ENCODE results near the gene RIPOR2. TPM values are rescaled to one million over a fixed set of nuclear protein-coding genes. Genes with fewer than 3 reads are reported as not detected.

The RIPOR2 gene
- total and polyA plus RNA-seq, 10 of the 15 experiments (the other 5 are each of a cell fraction or from before 2014, with no cell fraction given): 22.2 to 48.2 (median 34.7) TPM

DNA sequence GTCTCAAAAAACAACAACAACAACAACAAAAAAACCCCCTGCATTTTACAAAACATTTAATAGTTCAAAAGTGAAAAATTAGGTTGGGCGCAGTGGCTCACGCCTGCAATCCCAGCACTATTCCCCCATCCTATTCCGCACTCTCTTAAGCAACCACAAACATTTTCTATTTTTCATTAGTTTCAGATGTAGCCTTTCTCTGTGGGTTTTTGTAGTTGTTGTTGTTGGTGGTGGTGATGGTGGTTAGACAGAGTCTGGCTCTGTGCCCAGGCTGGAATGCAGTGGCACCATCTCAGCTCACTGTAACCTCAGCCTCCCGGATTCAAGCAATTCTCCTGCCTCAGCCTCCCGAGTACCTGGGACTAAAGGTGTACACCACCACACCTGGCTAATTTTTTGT is 167.4 kb downstream of the RIPOR2 start:
- Histone ChIP-seq H3K27me3 (replicated peaks in 1 of 2; ENCODE audit: control insufficient read depth in 2 of 2, insufficient read depth in 2 of 2, low read length in 1 of 2) (no peaks in the 10 kb centered on the region), H3K9me3 (replicated peaks; ENCODE audit: control insufficient read depth, insufficient read depth, low read length) (no peaks in the 10 kb centered on the region), H3K4me2 (ENCODE audit: control insufficient read depth, insufficient read depth) (no peak overlapping the region), H2AFZ (ENCODE audit: control insufficient read depth, low read depth, low read length) (no peak overlapping the region), H3K27ac (ENCODE audit: control insufficient read depth, insufficient read depth) (no peak overlapping the region), H3K36me3 (ENCODE audit: control insufficient read depth in 2 of 2, insufficient read depth in 2 of 2, low read length in 1 of 2) (no peaks in the 10 kb centered on the region), H3K4me1 (ENCODE audit: control insufficient read depth, insufficient read depth, low read length) (no peaks in the 10 kb centered on the region), H3K9ac (ENCODE audit: control insufficient read depth, insufficient read depth, low read length) (no peak overlapping the region), H4K20me1 (ENCODE audit: control insufficient read depth, insufficient read depth) (no peaks in the 10 kb centered on the region), H3K79me2 (ENCODE audit: control insufficient read depth, insufficient read depth, low read length) (no peaks in the 10 kb centered on the region), H3K4me3 (no peak overlapping the region)
- RAD21 ChIA-PET (ENCODE audit: unreplicated experiment): interaction anchor here (1.4 kb wide), 1 partner anchor 274 kb away, joined by 3 read pairs; no protein-coding TSS in a partner anchor
- no TSS peak for BruUV-seq (replicated peaks)
- in situ Hi-C loops (cut with MboI) (no loop called here), intact Hi-C loops (cut with micrococcal nuclease; ENCODE audit: unreplicated experiment) (loop anchor here (5.0 kb wide), 1 partner anchor 486 kb away; no protein-coding TSS in a partner anchor)
- CTCF ChIA-PET: interaction anchor here (1.0 to 4.0 kb wide), 3 partner anchors 174 to 245 kb away, joined by 3 to 28 read pairs (median 4); no protein-coding TSS in a partner anchor
- POLR2A ChIA-PET: interaction anchor here (0.6 kb wide), 1 partner anchor 61 kb away, joined by 3 read pairs; no protein-coding TSS in a partner anchor
- 91% methylated on average over 5 of the region's 5 CpGs for WGBS (ENCODE audit: insufficient coverage, insufficient replicate concordance, low lambda C conversion rate, missing lambda C conversion rate)
- FAIRE-seq: no peak
- DNase-seq (ENCODE audit: low read depth, low spot score): no peak
- SMC1A ChIA-PET (ENCODE audit: uncharacterized antibody, unreplicated experiment): interaction anchor here (1.0 to 3.5 kb wide), 3 partner anchors 64 to 245 kb away, joined by 3 to 16 read pairs (median 12); no protein-coding TSS in a partner anchor
- TF ChIP-seq NR2C2 (IDR thresholded peaks at IDR 0.05; ENCODE audit: borderline replicate concordance, control insufficient read depth, insufficient read length, low read depth) (no peak), TBL1XR1 (IDR thresholded peaks at IDR 0.05; ENCODE audit: low read depth, low read length) (no peak), SMARCA5 (IDR thresholded peaks at IDR 0.05) (no peak)
- ATAC-seq: no peak

DNA sequence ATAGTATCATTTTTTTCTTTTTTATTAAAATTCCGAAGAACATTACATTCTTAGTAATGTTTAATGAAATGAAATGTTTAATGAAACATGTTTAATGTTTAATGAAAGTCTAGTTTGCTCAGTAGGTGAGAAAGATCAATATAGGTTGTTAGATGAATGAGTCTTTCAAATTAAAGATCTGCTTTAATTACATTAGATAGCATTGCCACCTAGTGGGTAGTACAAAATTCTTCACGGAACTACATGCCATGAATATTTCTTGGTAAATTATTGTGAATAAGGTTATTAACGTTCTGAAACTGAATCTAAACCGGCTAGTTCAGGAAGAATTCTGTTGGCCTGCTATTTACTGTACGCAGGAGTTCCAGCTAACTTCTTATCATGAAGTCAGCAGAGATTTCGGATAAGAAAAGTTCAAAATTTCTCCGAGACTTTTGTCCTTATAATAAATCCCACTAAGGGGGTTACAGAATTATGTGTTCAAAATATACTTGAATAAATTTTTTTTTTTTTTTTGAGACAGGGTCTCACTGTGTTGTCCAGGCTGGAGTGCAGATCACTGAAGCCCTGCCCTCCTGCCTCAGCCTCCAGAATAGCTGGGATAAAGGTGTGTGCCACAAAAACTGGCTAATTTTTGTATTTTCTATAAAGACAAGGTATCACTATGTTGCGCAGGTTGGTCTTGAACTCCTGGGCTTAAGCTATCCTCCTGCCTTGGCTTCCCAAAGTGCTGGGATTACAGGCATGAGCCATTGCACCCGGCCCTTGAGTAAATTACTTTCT is 168.9 kb downstream of the RIPOR2 start:
- intact Hi-C loops (cut with micrococcal nuclease; ENCODE audit: unreplicated experiment): loop anchor here (1.0 to 5.0 kb wide), 3 partner anchors 46 to 485 kb away; no protein-coding TSS in a partner anchor
- CTCF ChIA-PET: interaction anchor here (0.6 to 4.0 kb wide), 30 partner anchors 8 to 490 kb away, joined by 3 to 45 read pairs (median 4); partner anchors contain the start of genes ALDH5A1 and GMNN
- H3K27me3 ChIP-seq (replicated peaks in 1 of 2; ENCODE audit: control insufficient read depth in 2 of 2, insufficient read depth in 2 of 2, low read length in 1 of 2): no peaks in the 10 kb centered on the region
- H3K4me2 ChIP-seq (ENCODE audit: control insufficient read depth, insufficient read depth): no peak overlapping the region; the same call in 1 of the 2 replicates
- H3K9me3 ChIP-seq (replicated peaks; ENCODE audit: control insufficient read depth, insufficient read depth, low read length): no peaks in the 10 kb centered on the region
- no peaks in the 10 kb centered on the region for H3K36me3 ChIP-seq (ENCODE audit: control insufficient read depth in 2 of 2, insufficient read depth in 2 of 2, low read length in 1 of 2)
- no peak overlapping the region for H3K9ac ChIP-seq (ENCODE audit: control insufficient read depth, insufficient read depth, low read length)
- H3K4me1 ChIP-seq (ENCODE audit: control insufficient read depth, insufficient read depth, low read length): no peaks in the 10 kb centered on the region
- BruUV-seq (replicated peaks): no TSS peak
- RAD21 ChIA-PET (ENCODE audit: unreplicated experiment): interaction anchor here (0.7 to 1.5 kb wide), 7 partner anchors 45 to 273 kb away, joined by 3 to 7 read pairs (median 3); no protein-coding TSS in a partner anchor
- ATAC-seq: peak; percentile 86
- no peak overlapping the region for H3K27ac ChIP-seq (ENCODE audit: control insufficient read depth, insufficient read depth)
- 36% methylated on average over 9 of the region's 9 CpGs for WGBS (ENCODE audit: insufficient coverage, insufficient replicate concordance, low lambda C conversion rate, missing lambda C conversion rate)
- POLR2A ChIA-PET: interaction anchor here (0.7 kb wide), 1 partner anchor 17 kb away, joined by 3 read pairs; no protein-coding TSS in a partner anchor
- SMC1A ChIA-PET (ENCODE audit: uncharacterized antibody, unreplicated experiment): interaction anchor here (0.8 to 3.5 kb wide), 15 partner anchors 9 to 484 kb away, joined by 3 to 16 read pairs (median 3); partner anchors contain the start of gene C6orf62
- peak; percentile 64 for FAIRE-seq
- no peaks in the 10 kb centered on the region for H4K20me1 ChIP-seq (ENCODE audit: control insufficient read depth, insufficient read depth)
- H2AFZ ChIP-seq (ENCODE audit: control insufficient read depth, low read depth, low read length): peak overlapping the region; percentile 58
- H3K79me2 ChIP-seq (ENCODE audit: control insufficient read depth, insufficient read depth, low read length): no peaks in the 10 kb centered on the region
- H3K4me3 ChIP-seq: no peak overlapping the region
- DNase-seq (ENCODE audit: low read depth, low spot score): no peak
- in situ Hi-C loops (cut with MboI): no loop called here
- TF ChIP-seq RAD21 (IDR thresholded peaks at IDR 0.05; ENCODE audit: insufficient read depth, low read depth, low read length) (peak; percentile 75), MYB (IDR thresholded peaks at IDR 0.05; ENCODE audit: borderline replicate concordance, low read depth, low read length) (no peak), NFYB (IDR thresholded peaks at IDR 0.05; ENCODE audit: insufficient read depth, low read depth, low read length) (no peak)
- TF ChIP-seq, protein P1, sequence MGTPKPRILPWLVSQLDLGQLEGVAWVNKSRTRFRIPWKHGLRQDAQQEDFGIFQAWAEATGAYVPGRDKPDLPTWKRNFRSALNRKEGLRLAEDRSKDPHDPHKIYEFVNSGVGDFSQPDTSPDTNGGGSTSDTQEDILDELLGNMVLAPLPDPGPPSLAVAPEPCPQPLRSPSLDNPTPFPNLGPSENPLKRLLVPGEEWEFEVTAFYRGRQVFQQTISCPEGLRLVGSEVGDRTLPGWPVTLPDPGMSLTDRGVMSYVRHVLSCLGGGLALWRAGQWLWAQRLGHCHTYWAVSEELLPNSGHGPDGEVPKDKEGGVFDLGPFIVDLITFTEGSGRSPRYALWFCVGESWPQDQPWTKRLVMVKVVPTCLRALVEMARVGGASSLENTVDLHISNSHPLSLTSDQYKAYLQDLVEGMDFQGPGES (IDR thresholded peaks at IDR 0.05): no peak
- TF ChIP-seq, protein P2, sequence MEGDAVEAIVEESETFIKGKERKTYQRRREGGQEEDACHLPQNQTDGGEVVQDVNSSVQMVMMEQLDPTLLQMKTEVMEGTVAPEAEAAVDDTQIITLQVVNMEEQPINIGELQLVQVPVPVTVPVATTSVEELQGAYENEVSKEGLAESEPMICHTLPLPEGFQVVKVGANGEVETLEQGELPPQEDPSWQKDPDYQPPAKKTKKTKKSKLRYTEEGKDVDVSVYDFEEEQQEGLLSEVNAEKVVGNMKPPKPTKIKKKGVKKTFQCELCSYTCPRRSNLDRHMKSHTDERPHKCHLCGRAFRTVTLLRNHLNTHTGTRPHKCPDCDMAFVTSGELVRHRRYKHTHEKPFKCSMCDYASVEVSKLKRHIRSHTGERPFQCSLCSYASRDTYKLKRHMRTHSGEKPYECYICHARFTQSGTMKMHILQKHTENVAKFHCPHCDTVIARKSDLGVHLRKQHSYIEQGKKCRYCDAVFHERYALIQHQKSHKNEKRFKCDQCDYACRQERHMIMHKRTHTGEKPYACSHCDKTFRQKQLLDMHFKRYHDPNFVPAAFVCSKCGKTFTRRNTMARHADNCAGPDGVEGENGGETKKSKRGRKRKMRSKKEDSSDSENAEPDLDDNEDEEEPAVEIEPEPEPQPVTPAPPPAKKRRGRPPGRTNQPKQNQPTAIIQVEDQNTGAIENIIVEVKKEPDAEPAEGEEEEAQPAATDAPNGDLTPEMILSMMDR (IDR thresholded peaks at IDR 0.05 in 2 of 3, conservative IDR thresholded peaks at IDR 0.05 in 1 of 3; ENCODE audit: control insufficient read depth in 2 of 3, extremely low read depth in 1 of 3, insufficient read depth in 1 of 3, low read depth in 3 of 3, low read length in 3 of 3): peak; percentile 24 to 68 (median 45); a peak in 3 of 6 replicates
